HG03039 (cell line): ENCODE measurements around the gene CPEB3.

ENCODE experiments used
- ATAC-seq: cut with Tn5 transposase; IDR thresholded peaks from one replicate; pipeline ENCODE4 v1.9.1; 2021; ENCODE audit warnings: mild to moderate bottlenecking, moderate library complexity; ENCODE audit not compliant: unreplicated experiment

Gene CPEB3

DNA sequence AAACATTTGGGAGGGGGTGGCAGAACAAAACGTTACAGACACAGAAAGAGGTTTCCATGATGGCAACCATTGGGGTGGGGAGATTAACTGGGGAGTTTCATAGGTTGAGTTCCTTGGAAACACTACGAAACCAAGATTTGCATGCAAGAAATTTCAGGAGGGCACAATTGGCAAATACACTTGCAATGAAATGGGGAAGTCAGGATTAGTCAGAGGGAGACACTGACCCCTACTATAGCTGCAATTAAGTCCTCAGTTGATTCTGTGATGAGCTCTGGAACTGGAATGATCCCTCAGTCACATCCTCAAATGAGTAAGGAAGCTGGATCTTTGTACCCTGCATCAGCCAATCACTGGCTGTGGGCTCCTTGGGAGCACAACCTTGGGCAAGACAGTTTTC is 22.1 kb downstream of the CPEB3 start:
- ATAC-seq, result no peak

DNA sequence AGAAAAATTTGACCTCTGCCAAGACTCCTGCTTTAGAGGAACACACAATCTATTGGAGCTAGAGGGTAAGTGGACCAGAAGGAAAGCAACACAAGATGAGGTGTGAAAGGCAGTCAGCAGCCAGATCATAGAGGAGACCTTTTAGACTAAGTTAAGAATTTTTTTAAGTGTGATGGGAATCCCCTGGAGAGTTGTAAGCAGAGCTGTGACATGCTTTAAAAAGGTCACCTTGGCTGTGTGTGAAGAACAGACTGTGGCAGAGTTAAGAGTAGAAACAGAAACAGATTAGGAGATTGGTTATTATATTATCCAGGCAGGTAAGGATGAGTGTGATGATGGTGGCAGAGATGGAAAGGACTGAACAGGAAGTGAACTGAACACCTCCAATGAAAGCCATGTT is 23.5 kb downstream of the CPEB3 start:
- no peak for ATAC-seq

DNA sequence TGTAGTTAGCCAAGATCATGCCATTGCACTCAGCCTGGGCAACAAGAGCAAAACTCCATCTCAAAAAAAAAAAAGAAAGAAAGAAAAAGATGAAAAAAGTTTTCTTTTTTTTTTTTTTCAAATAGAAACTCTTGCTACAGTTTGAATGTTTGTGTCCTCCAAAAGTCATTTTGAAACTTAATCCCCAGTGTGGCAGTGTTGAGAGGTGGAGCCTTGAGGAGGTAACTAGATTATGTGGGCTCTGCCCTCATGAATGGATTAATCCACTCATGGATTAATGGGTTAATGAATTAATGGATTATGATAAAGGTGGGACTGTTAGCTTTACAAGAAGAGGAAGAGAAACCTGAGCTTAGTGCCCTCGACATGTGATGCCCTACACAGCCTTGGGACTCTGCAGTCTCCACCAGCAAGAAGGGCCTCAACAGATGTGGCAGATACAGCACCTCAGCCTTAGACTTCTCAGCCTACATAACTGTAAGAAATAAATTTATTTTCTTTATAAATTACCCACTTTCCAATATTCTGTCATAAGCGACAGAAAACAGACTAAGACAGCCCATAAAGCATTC is 25.1 kb downstream of the CPEB3 start:
- no peak for ATAC-seq

DNA sequence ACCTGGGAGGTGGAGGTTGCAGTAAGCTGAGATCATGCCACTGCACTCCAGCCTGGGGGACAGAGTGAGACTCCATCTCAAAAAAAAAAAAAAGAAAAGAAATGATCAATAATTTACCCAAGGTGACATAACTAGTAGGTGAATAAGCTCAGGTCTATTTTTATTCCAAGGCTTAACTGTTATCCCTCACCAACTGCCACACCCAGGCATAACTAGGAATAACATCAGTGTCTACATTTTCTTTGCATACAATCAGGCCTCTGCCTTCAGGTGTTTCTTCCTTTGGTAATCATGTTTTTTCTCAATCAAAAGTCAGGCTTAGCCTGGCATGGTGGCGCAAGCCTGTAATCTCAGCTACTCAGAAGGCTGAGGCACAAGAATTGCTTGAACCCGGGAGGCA is 26.6 kb downstream of the CPEB3 start:
- ATAC-seq, result no peak

DNA sequence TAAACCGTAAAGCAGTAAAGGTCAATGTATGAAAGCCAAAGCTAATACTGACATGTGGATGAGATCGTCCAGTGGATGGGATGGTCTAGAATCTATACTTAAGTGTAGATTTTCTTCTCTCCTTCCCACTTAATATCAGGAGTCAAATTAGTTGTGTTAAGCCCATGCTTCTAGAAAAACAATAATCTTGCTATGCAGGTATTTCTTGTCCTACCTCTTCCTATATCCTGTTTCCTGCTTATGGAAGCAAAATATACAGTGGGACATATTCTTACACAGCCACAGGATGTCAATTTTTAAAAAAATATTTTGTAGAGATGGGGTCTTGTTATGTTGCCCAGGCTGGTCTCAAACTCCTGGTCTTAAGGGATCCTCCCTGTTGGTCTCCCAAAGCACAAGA is 27.5 kb downstream of the CPEB3 start:
- ATAC-seq, result no peak

DNA sequence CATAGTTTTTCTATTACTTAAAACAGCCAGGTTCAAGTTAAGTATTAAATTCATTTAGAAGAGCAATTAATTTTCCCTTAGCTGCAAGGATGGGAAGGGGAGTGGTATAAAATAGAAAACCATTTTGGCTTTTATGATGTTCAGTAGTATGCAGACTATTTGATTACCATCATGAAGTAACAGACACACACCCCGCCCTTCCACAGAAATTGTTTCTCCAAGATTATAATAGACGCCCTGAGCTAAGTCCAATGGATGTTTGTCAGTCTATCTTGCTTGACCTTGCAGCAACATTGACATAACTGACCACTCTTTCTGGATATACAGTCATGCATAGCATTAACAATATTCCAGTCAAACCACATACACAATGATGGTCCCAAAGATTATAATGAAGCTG is 42.3 kb downstream of the CPEB3 start:
- ATAC-seq, result no peak

DNA sequence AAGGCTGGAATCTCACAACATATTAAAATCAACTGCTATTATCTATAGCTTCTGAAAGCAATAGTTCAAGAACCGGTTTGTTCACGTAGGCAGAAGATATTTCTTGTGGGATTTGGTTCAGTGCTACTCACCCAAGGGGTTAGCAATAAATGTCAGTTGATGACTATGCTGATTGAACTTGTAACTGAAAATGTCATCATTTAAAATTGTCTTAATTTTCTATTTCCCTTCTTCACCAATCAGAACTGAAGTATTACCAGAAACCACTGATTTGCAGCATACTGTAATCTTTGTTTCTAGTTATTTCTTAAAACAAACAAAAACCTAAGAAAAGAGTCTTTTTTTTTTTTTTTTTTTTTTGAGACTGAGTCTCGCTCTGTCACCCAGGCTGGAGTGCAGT is 46.1 kb downstream of the CPEB3 start:
- no peak for ATAC-seq

DNA sequence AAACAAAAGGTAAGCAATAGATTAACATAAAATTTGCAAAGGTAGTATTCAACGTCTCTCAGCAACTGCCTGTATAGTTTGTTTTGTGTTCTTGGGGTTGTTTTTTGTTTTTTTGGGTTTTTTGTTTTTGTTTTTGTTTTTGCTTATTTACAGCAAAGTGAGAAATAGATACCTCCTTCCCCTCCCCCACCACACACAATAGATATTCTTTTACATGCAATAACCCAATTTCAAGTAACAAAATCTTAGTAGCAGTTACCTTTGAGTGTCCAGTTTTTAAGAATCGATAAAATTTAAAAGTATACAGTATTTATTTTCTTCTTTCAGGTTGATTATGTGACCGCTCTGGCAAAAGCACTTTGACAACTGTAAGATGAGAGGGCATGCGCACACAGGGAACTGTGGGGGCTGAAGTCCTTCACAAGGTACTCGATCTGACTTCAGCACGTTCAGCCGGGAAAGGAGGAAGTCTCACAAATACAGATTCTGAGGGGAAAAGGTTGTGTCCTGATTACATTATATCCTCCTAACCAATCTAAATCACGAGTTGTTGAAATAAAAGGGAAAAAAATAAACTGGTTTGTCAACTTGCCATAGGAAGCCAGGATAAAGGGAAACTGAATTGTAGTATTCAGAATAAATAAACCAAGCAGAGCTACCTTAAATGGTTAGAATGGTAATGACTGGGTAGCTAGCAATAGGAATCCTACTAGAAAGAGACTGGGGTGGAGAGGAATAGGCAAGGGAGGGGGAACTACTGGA is 47.8 kb downstream of the CPEB3 start:
- ATAC-seq, result no peak

DNA sequence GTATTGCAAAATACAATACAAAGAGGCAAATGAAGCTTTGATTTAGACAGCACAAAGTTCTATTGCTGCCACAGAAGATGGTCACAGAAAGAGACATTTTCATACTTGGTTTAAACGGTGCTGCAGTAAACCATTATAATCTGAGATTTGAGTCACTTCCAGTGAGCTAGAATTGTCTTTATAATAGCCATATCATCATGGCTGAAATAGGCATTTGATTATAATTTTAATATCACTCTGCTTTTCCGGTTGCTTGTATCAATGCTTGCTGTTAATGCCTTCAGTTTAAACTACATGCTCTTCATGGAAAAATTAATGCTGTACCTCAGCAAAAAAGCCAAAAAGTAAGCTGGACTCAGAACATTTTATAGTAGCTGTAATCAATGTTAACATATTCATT is 48.5 kb downstream of the CPEB3 start:
- ATAC-seq, result no peak

DNA sequence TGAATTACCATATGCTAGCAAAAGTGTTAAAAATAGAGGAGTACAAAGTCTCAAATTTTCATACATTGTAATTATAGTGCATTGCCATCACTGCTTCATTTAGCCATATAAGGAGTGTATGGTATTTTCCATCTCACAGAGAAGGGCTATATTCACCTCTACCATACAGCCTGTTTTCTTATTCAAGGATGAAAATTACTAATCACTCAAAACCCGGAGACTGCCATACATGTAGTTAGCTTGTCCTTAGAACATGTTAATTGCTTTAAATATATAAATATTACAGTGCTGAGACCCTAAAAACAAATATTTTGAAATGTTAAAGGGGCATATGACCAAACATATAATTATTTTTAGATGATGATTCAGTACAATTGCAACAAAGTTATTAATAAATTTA is 49.4 kb downstream of the CPEB3 start:
- no peak for ATAC-seq

DNA sequence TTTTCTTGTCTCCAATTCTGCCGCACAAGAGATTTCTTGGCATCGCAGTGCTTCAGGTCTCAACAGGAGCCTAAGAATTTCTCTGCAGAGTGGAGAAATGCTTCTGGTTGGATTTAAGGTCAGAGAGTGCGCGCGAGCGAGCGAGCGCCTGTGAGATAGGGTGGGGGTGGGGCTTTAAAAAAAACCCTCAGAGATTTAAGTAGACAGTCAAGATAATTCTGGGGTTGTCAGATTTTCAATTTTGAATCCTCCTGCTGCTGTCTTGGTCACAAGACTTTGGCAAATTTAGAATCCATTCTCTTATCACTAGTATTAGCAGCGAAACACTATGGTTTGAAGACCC is 49.7 kb downstream of the CPEB3 start:
- no peak for ATAC-seq

DNA sequence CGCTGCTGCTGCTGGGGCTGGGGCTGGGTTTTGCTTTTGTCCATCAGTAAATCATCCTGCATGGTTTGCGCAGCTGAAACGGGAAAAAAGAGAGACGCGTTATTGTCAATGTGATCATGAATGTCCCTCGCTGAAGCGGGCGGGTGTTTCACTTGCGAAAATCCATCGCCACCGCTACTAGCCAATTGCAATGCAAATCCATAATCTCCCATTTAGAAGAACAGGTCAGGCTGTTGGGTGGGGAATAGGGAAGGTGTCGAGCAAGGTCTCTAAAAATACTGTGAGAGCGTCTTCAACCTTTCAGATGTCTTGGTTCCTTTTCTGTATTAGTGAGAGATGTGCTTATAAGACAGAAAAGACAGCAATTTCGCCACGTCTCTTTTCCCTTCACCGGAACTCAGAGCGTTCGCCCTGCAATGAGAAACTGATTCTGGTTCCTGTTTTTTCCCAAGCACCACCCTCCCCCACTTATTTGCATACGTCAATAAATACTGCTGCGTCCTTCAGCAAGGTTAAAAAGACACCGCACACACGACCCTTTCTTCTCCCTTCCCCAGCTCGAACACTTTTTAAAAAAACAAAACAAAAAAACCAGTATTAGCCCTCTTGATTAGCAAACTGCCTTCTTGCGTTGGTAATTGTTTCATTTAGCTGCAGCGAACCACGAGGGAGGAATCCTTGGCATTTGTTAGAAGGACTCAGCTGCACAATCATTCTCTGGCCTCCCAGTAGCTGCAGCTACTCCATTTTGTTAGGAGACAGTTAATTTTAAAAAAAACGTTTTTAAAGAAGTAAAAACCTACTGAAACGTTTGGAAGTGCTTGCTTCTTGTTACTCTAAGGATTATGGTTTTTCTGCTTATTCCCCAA is 50.4 kb downstream of the CPEB3 start:
- ATAC-seq, result peak; percentile 54

DNA sequence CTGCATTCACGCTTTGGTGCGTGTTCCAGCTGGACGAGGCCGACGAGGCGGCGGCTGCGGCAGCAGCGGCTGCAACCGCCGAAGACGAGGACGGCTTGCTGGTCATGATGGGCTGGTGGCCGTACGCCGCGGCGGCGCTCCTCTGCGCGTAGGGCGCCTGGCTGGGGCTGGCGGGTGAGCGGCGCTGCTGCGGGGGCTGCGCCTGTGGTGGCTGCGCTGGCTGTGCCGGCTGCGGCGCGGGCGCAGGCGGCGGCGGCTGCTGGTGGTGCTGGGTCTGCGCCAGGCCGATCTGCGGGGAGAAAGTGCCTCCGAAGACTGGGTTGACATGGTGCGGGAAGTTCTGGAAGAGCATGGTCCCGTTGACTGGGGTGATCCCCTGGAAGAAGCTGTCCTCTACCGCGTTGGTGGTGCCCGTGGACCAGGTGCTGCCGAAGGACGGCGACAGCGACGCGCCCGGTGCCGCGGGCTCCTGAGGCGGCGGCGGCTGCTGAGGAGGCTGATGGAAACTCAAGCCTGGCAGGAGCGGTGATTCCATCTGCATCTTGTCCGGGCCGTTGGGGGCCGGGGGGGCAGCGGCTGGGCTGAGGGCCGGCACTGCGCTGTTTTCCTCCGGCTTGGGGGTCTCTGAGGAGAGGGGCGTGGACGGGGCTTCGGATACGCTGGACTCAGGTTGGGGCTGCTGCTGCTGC is 51.1 kb downstream of the CPEB3 start:
- ATAC-seq, result no peak

DNA sequence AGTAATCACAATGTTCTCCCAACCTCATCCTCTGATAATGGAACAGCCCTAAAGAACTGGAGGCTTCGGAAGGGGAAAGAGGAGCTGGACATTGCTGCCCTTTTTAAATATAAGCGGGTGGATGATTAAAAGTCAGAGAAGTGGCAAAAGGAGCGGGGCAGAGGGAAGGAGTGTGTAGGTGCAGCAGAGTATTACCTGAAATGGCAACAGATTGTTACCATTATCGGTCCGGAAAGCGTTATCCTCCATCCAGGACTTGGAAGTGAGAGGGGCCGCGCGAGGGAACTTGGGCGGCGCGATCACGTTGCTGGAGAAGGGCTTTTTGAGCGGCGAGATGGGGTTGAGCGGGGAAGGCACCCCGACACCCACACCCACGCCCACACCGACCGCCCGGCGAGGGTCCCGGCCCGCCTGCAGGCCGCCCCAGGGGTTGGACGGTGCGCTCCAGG is 51.7 kb downstream of the CPEB3 start:
- ATAC-seq, result no peak

DNA sequence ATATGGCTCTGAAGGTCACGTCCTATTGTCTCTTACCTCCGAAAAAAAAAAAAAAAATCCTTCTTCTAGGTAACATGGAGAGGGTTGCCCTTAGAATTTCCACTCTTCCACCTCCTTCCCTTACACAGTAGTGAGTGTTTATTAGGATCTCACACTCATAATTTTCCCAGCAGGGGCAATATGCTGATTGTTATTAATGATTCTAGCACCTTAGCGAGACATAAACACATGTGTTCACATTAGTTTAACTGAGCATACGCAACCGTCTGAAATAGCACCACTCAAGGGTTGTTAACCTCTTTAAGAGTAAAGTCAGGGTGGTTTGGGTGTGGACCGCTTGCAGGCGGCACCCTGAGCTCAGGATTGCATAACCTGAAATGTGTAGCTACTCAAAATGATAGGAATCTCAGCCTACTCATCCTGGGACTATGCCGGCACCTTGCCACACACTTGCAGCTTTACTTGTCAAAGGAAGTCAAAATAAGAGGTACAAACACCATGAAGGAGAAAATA is 52.2 kb downstream of the CPEB3 start:
- ATAC-seq, result no peak

DNA sequence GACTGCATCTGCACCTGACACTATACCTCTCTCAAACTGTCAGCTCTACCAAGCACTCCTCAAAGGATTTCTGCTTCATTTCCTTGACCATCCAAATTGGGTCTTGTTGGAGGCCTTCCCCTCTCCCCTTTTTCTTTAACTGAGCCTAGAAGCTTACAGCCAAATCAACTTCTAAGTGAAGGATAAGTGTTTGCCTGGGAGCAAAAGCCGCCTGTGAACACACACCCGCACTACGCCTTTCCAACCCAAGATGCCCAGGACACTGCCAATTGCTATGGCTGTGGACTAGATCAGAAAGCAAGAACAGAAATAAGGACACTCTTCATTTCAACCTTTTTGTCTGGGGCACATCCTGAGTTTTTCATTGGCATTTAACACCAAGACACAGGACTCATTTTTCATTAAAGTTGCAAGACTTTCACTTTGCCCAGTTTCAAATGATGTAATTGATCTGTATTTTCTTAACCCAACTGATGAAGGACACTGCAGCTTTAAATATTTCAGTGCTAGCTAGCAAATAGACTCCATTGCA is 52.8 kb downstream of the CPEB3 start:
- no peak for ATAC-seq

DNA sequence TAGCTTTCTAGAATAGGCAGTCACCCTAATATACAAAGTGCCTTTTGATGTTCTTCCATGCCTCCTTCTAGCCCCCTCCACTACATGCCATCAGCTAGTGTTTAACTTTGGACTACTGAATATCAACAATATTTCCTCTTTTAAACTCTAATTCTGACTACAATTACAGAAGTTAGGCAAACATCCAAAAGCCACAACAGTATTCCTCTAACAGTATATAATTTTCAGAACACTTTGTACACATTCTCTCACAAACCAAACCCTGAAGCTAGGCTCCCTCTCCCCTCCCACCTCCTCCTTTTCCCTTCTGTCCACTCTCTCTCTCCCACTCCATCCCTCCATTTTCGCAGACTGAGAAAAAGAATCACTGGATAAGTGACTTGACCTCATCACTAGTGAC is 59.7 kb downstream of the CPEB3 start:
- no peak for ATAC-seq

DNA sequence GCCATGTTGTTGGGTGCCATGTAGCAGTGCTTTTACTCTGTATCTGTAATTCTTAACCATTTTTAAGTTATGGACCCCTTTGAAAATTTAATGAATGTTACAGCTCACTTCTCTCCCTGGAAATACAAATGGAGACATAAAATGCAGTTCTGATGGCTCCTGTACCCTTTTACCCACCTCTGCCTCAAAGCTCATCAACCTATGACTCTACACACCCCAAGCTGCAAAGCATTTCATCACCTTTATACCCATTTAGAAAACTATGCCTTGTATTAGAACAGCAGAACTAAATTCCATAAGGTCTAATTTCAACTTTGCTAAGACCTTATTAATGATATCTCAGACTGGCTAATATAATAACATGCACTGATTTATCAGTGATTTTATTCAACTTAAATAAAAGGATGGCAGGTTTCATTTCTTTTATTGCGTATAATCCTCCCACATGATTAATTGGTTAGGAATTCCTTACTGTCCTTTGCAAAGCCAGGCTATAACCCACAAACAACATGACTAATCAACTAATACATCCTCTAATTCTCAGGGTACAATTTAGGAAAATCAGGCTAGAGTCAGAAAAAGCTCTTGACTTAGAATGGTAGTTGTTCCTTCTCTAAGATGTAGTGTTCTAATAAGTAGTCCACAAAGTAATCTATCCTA is 68.1 kb downstream of the CPEB3 start:
- no peak for ATAC-seq

DNA sequence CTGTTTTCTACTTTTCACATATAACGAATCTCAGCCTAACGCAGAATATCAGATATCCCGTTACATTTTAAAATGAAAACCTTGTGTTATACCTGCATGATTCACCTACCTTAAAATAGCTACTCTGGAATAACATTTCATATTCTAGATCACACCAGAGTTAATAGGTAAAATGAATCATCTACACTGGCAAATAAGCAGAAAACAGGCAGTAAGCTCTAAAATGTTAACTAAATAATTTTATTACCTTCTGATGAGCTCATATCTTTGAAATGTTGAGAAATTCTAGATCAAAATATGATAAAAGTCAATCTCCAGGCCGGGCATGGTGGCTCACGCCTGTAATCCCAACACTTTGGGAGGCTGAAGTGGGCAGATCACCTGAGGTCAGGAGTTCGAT is 71.3 kb downstream of the CPEB3 start:
- no peak for ATAC-seq

DNA sequence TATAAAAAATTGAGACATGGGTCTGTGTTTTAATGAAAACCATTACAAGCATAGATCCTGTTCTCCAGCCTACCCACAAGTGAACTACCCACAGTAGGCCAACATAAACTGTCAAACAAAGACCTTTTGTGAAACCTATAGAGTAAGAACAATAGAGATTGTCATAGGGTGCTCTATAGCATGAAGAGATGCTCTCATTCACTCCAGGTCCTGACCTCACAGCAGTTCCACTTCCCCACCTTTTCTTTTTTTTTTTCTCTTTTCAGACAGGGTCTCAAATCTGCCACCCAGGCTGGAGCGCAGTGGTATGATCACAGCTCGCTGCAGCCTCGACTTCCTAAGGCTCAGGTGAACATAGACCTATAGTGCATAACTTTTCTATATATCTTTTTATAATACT is 72.3 kb downstream of the CPEB3 start:
- no peak for ATAC-seq
